Trophoblast cell (in vitro differentiated cells and primary cell): Measurements from ENCODE around the gene TRIM4.
A peak's percentile ranks its signal among the peaks of the same experiment; 100 is the strongest.

ENCODE experiments used
- DNase-seq, 2 donors: peaks; one replicate each; pipeline ENCODE4 v3.0.0-alpha.2; 2016
- H2AFZ ChIP-seq: 2 replicates; pipeline ENCODE4 v1.6.1; 2013; ENCODE audit warnings: low read length, moderate library complexity, mild to moderate bottlenecking; ENCODE audit not compliant: insufficient read depth, poor library complexity
- H2AK5ac ChIP-seq: 2 replicates; pipeline ENCODE4 v1.6.1; 2013; ENCODE audit warnings: mild to moderate bottlenecking, low read length
- H2BK120ac ChIP-seq: 2 replicates; pipeline ENCODE4 v1.6.1; 2013; ENCODE audit warnings: low read length, mild to moderate bottlenecking, moderate library complexity; ENCODE audit not compliant: insufficient read depth, poor library complexity
- H2BK12ac ChIP-seq: 2 replicates; pipeline ENCODE4 v1.6.1; 2013; ENCODE audit warnings: mild to moderate bottlenecking, low read length, moderate library complexity
- H2BK5ac ChIP-seq: 2 replicates; pipeline ENCODE4 v1.6.1; 2013; ENCODE audit warnings: low read length, low read depth, moderate library complexity, mild to moderate bottlenecking; ENCODE audit not compliant: poor library complexity
- H3K14ac ChIP-seq: 2 replicates; pipeline ENCODE4 v1.6.1; 2013; ENCODE audit warnings: mild to moderate bottlenecking, low read length
- H3K18ac ChIP-seq: 2 replicates; pipeline ENCODE4 v1.6.1; 2013; ENCODE audit warnings: mild to moderate bottlenecking, low read length
- H3K23ac ChIP-seq: 2 replicates; pipeline ENCODE4 v1.6.1; 2013; ENCODE audit warnings: low read length
- H3K27ac ChIP-seq: 2 replicates; pipeline ENCODE4 v1.5.1; 2013; ENCODE audit warnings: low read depth, mild to moderate bottlenecking, inconsistent platforms, low read length, moderate library complexity
- H3K27me3 ChIP-seq: 2 replicates; pipeline ENCODE4 v1.6.1; 2013; ENCODE audit warnings: inconsistent platforms, mild to moderate bottlenecking, low read length, moderate library complexity; ENCODE audit not compliant: insufficient read depth
- H3K36me3 ChIP-seq, 2 experiments: 1 replicate in 1 of 2; 2 replicates in 1 of 2; pipeline ENCODE4 v1.6.1; 2013; ENCODE audit warnings: low read length in 2 of 2, mild to moderate bottlenecking in 2 of 2, moderate library complexity in 1 of 2; ENCODE audit not compliant: insufficient read depth in 2 of 2, control insufficient read depth in 1 of 2
- H3K4ac ChIP-seq: 2 replicates; pipeline ENCODE4 v1.6.1; 2013; ENCODE audit warnings: low read depth, mild to moderate bottlenecking, low read length, moderate library complexity
- H3K4me1 ChIP-seq, 2 experiments: 1 replicate in 1 of 2; 2 replicates in 1 of 2; pipeline ENCODE4 v1.6.1; 2013; ENCODE audit warnings: low read length in 2 of 2, mild to moderate bottlenecking in 2 of 2, moderate library complexity in 1 of 2; ENCODE audit not compliant: insufficient read depth in 2 of 2, control insufficient read depth in 1 of 2
- H3K4me2 ChIP-seq: 2 replicates; pipeline ENCODE4 v1.6.1; 2013; ENCODE audit warnings: inconsistent platforms, mild to moderate bottlenecking, low read length, moderate library complexity
- H3K4me3 ChIP-seq: 2 replicates; pipeline ENCODE4 v1.5.1; 2013; ENCODE audit warnings: mild to moderate bottlenecking, low read depth, low read length, inconsistent platforms
- H3K79me1 ChIP-seq: one replicate; pipeline ENCODE4 v1.6.1; 2013; ENCODE audit warnings: low read length
- H3K79me2 ChIP-seq: 2 replicates; pipeline ENCODE4 v1.6.1; 2013; ENCODE audit warnings: low read length, mild to moderate bottlenecking; ENCODE audit not compliant: control insufficient read depth, insufficient read depth, poor library complexity
- H3K9ac ChIP-seq: 2 replicates; pipeline ENCODE4 v1.6.1; 2013; ENCODE audit warnings: mild to moderate bottlenecking, low read length
- H3K9me3 ChIP-seq: 2 replicates; pipeline ENCODE4 v1.6.1; 2013; ENCODE audit warnings: low read depth, mild to moderate bottlenecking, control low read depth, inconsistent platforms, low read length; ENCODE audit not compliant: insufficient read depth
- H4K12ac ChIP-seq: 2 replicates; pipeline ENCODE4 v1.6.1; 2013; ENCODE audit warnings: low read depth, mild to moderate bottlenecking, low read length, moderate library complexity
- H4K8ac ChIP-seq: 2 replicates; pipeline ENCODE4 v1.6.1; 2013; ENCODE audit warnings: low read depth, mild to moderate bottlenecking, low read length, moderate library complexity
- H4K91ac ChIP-seq: one replicate; pipeline ENCODE4 v1.6.1; 2013; ENCODE audit warnings: low read depth, mild to moderate bottlenecking, low read length, moderate library complexity
- WGBS: extraction: QIAGEN DNeasy Blood & Tissue Kit; methylation state at CpG from one replicate; pipeline ENCODE4 v1.1.7; 2013; ENCODE audit warnings: missing lambda C conversion rate; ENCODE audit not compliant: insufficient read length, insufficient coverage; ENCODE audit errors: extremely low coverage; 5-methylcytosine and 5-hydroxymethylcytosine counted together

TRIM4 gene

GRCh38 chr7:99848420-99849216, 70.7 kb downstream of the TRIM4 start:
- Histone ChIP-seq H3K4me2 (no peak overlapping the region), H2BK12ac (no peak overlapping the region), H3K79me2 (no peaks in the 10 kb centered on the region)

GRCh38 chr7:99844328-99844727, 75.0 kb downstream of the TRIM4 start:
- no peaks in the 10 kb centered on the region for H3K9me3 ChIP-seq
- no peaks in the 10 kb centered on the region for H3K36me3 ChIP-seq
- H3K27ac ChIP-seq, result no peak overlapping the region
- no peaks in the 10 kb centered on the region for H3K79me2 ChIP-seq
- H3K18ac ChIP-seq, result no peak overlapping the region
- no peak overlapping the region for H4K8ac ChIP-seq
- no peak overlapping the region for H2BK12ac ChIP-seq
- no peak overlapping the region for H4K91ac ChIP-seq
- H2BK120ac ChIP-seq, result no peak overlapping the region
- no peak overlapping the region for H3K9ac ChIP-seq
- no peak overlapping the region for H3K14ac ChIP-seq
- no peaks in the 10 kb centered on the region for H3K79me1 ChIP-seq
- H2AFZ ChIP-seq, result no peak overlapping the region
- no peak overlapping the region for H3K23ac ChIP-seq
- H2AK5ac ChIP-seq, result no peak overlapping the region
- no peak overlapping the region for H4K12ac ChIP-seq
- H3K4me3 ChIP-seq, result no peak overlapping the region
- H2BK5ac ChIP-seq, result no peak overlapping the region
- H3K4me1 ChIP-seq, result peaks cover 0 to 2% of the 10 kb centered on the region in 2 experiments
- H3K4ac ChIP-seq, result no peak overlapping the region
- H3K4me2 ChIP-seq, result no peak overlapping the region
- no CpG with 5 or more reads among the region's 1 CpG for WGBS
- no peak for DNase-seq
- H3K27me3 ChIP-seq, result no peaks in the 10 kb centered on the region

More at GRCh38 chr7:99848420-99849216, 70.7 kb downstream of the TRIM4 start:
- Histone ChIP-seq H3K79me1 (no peaks in the 10 kb centered on the region), H3K4ac (no peak overlapping the region), H3K9me3 (no peaks in the 10 kb centered on the region), H2AK5ac (no peak overlapping the region), H3K36me3 (no peaks in the 10 kb centered on the region), H3K4me1 (peaks cover 0 to 2% of the 10 kb centered on the region in 2 experiments), H4K91ac (no peak overlapping the region), H2AFZ (no peak overlapping the region), H4K12ac (no peak overlapping the region), H3K9ac (no peak overlapping the region), H3K27ac (no peak overlapping the region), H3K27me3 (no peaks in the 10 kb centered on the region), H3K4me3 (no peak overlapping the region), H3K18ac (no peak overlapping the region), H2BK120ac (no peak overlapping the region), H4K8ac (no peak overlapping the region), H3K23ac (no peak overlapping the region), H3K14ac (no peak overlapping the region), H2BK5ac (no peak overlapping the region)
- no peak for DNase-seq
- 100% methylated on average over 1 of the region's 6 CpGs for WGBS

- WGBS, result no CpG with 5 or more reads among the region's 4 CpGs
- no peak overlapping the region for H2AFZ ChIP-seq
- H3K9me3 ChIP-seq, result no peaks in the 10 kb centered on the region
- no peak overlapping the region for H3K27ac ChIP-seq
- H3K36me3 ChIP-seq, result no peaks in the 10 kb centered on the region
- H3K9ac ChIP-seq, result no peak overlapping the region
- H2BK120ac ChIP-seq, result no peak overlapping the region
- H3K27me3 ChIP-seq, result no peaks in the 10 kb centered on the region
- H3K4me3 ChIP-seq, result no peak overlapping the region
- H3K4ac ChIP-seq, result no peak overlapping the region
- peak in 1 of 2 donors; percentile 9 for DNase-seq
- no peak overlapping the region for H3K18ac ChIP-seq
- H3K79me1 ChIP-seq, result no peaks in the 10 kb centered on the region
- H3K79me2 ChIP-seq, result no peaks in the 10 kb centered on the region
- H4K12ac ChIP-seq, result no peak overlapping the region
- no peak overlapping the region for H2AK5ac ChIP-seq
- peaks cover 0 to 2% of the 10 kb centered on the region in 2 experiments for H3K4me1 ChIP-seq
- no peak overlapping the region for H4K8ac ChIP-seq
- no peak overlapping the region for H3K14ac ChIP-seq
- no peak overlapping the region for H4K91ac ChIP-seq
- no peak overlapping the region for H2BK12ac ChIP-seq
- no peak overlapping the region for H3K4me2 ChIP-seq
- H2BK5ac ChIP-seq, result no peak overlapping the region
- no peak overlapping the region for H3K23ac ChIP-seq
Observed at GRCh38 chr7:99843808-99844207, 75.5 kb downstream of the TRIM4 start.

GRCh38 chr7:99842926-99843325, 76.4 kb downstream of the TRIM4 start:
- Histone ChIP-seq H3K27ac (no peak overlapping the region), H4K12ac (no peak overlapping the region), H3K18ac (no peak overlapping the region), H4K8ac (no peak overlapping the region), H3K23ac (no peak overlapping the region), H4K91ac (no peak overlapping the region), H3K27me3 (no peaks in the 10 kb centered on the region), H3K9ac (no peak overlapping the region), H3K4me1 (peaks cover 0 to 2% of the 10 kb centered on the region in 2 experiments), H3K79me1 (no peaks in the 10 kb centered on the region), H3K14ac (no peak overlapping the region), H2AFZ (no peak overlapping the region), H2BK12ac (no peak overlapping the region), H3K4me3 (no peak overlapping the region), H3K9me3 (no peaks in the 10 kb centered on the region), H3K36me3 (no peaks in the 10 kb centered on the region), H3K4ac (no peak overlapping the region), H2AK5ac (no peak overlapping the region), H2BK5ac (no peak overlapping the region), H3K79me2 (no peaks in the 10 kb centered on the region), H3K4me2 (no peak overlapping the region), H2BK120ac (no peak overlapping the region)
- no CpG with 5 or more reads among the region's 2 CpGs for WGBS
- no peak for DNase-seq
